ENCODE results near the gene ZNF467.

- no peak for TF ChIP-seq FOS (IDR thresholded peaks at IDR 0.05; ENCODE audit: borderline replicate concordance, insufficient read depth, low read length)
- no peak for TF ChIP-seq POLR2AphosphoS5 (IDR thresholded peaks at IDR 0.05; ENCODE audit: insufficient read depth, low read depth, low read length)
- TF ChIP-seq POLR2A (IDR thresholded peaks at IDR 0.05; ENCODE audit: low read depth, low read length): no peak
- no peak for TF ChIP-seq JUN (IDR thresholded peaks at IDR 0.05; ENCODE audit: borderline replicate concordance, insufficient read depth, insufficient read length, low read depth)
- TF ChIP-seq, protein P1, sequence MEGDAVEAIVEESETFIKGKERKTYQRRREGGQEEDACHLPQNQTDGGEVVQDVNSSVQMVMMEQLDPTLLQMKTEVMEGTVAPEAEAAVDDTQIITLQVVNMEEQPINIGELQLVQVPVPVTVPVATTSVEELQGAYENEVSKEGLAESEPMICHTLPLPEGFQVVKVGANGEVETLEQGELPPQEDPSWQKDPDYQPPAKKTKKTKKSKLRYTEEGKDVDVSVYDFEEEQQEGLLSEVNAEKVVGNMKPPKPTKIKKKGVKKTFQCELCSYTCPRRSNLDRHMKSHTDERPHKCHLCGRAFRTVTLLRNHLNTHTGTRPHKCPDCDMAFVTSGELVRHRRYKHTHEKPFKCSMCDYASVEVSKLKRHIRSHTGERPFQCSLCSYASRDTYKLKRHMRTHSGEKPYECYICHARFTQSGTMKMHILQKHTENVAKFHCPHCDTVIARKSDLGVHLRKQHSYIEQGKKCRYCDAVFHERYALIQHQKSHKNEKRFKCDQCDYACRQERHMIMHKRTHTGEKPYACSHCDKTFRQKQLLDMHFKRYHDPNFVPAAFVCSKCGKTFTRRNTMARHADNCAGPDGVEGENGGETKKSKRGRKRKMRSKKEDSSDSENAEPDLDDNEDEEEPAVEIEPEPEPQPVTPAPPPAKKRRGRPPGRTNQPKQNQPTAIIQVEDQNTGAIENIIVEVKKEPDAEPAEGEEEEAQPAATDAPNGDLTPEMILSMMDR (IDR thresholded peaks at IDR 0.05; ENCODE audit: extremely low read depth in 1 of 2, insufficient read depth in 1 of 2, low read depth in 1 of 2, low read length in 2 of 2): no peak
- TF ChIP-seq GATA2 (IDR thresholded peaks at IDR 0.05; ENCODE audit: insufficient read depth, insufficient read length, low read depth, low read length): no peak
Observed at GRCh38 chr7:149751043-149751775, 22.2 kb downstream of the ZNF467 start.

Data from endothelial cell of umbilical vein (primary cell).